Smooth muscle cell (in vitro differentiated cells): Measurements from ENCODE around the gene SIRT2. TPM values are rescaled to one million over a fixed set of nuclear protein-coding genes. Genes with fewer than 3 reads are reported as not detected.
"Not testable (repeated sequence)": the region's sequence is repeated elsewhere in the genome, so short reads cannot be mapped to it uniquely, and the experiment has no call there.

Experiments
- DNase-seq: peaks from one replicate; lab custom pipeline; 2025; ENCODE audit not compliant: unreplicated experiment; lab: John Stamatoyannopoulos, UW
- H2AFZ ChIP-seq: fragments of 200-600 bp; sonication (generic); 2 replicates; pipeline ENCODE4 v1.6.0; 2016; ENCODE audit warnings: antibody characterized with exemption, low read depth, mild to moderate bottlenecking
- H3F3A ChIP-seq: fragments of 200-600 bp; sonication (generic); 2 replicates; pipeline ENCODE4 v1.6.0; 2017; ENCODE audit warnings: antibody characterized with exemption, low read depth
- H3K27ac ChIP-seq: fragments of 200-600 bp; sonication (generic); 2 replicates; pipeline ENCODE4 v1.5.1; 2016; ENCODE audit warnings: low read depth, mild to moderate bottlenecking
- H3K27me3 ChIP-seq: fragments of 200-600 bp; sonication (generic); 2 replicates; pipeline ENCODE4 v1.6.1; 2016; ENCODE audit warnings: low read depth, mild to moderate bottlenecking
- H3K36me3 ChIP-seq: fragments of 200-600 bp; sonication (generic); 2 replicates; pipeline ENCODE4 v1.5.1; 2016; ENCODE audit warnings: low read depth
- H3K4me1 ChIP-seq: fragments of 200-600 bp; sonication (generic); 2 replicates; pipeline ENCODE4 v1.5.1; 2016; ENCODE audit warnings: low read depth
- H3K4me2 ChIP-seq: fragments of 200-600 bp; sonication (generic); 2 replicates; pipeline ENCODE4 v1.6.0; 2016; ENCODE audit warnings: mild to moderate bottlenecking
- H3K4me3 ChIP-seq: fragments of 200-600 bp; sonication (generic); 2 replicates; pipeline ENCODE4 v1.5.1; 2016; ENCODE audit warnings: mild to moderate bottlenecking
- H3K79me2 ChIP-seq: fragments of 200-600 bp; sonication (generic); 2 replicates; pipeline ENCODE4 v1.6.0; 2016; ENCODE audit warnings: low read depth, mild to moderate bottlenecking
- H3K9ac ChIP-seq: fragments of 200-600 bp; sonication (generic); 2 replicates; pipeline ENCODE4 v1.6.0; 2016; ENCODE audit warnings: low read depth
- H3K9me3 ChIP-seq: fragments of 200-600 bp; sonication (generic); replicated peaks from 2 replicates; pipeline ENCODE4 v1.5.1; 2016; ENCODE audit warnings: low read depth
- H4K20me1 ChIP-seq: fragments of 200-600 bp; sonication (generic); 2 replicates; pipeline ENCODE4 v1.6.0; 2016; ENCODE audit warnings: low read depth
- CTCF ChIP-seq: fragments of 200-600 bp; sonication (generic); IDR thresholded peaks from 2 replicates; pipeline ENCODE4 v1.5.1; 2017; ENCODE audit warnings: borderline replicate concordance, mild to moderate bottlenecking, antibody characterized with exemption; ENCODE audit not compliant: insufficient read depth, poor library complexity, severe bottlenecking
- WGBS: methylation state at CpG from one replicate; pipeline ENCODE4 v1.1.7; 2016; ENCODE audit warnings: low lambda C conversion rate; 5-methylcytosine and 5-hydroxymethylcytosine counted together
- polyA plus RNA-seq: library from polyadenylated mRNA; unstranded; fragments of >200 nt; fragmentation: Nextera tagmentation; extraction: Ambion mirVana; gene quantifications from 2 replicates; pipeline ENCODE4 v1.2.1, GENCODE V29; 2016
- total RNA-seq: library from RNA; depleted of rRNA; stranded (reverse); fragments of >200 nt; gene quantifications from 2 replicates; pipeline ENCODE4 v1.2.3, GENCODE V29; 2014

Gene SIRT2
- total and polyA plus RNA-seq, 2 experiments from 2014 or later, result 30.7 to 48.4 TPM

- DNase-seq, result no peak
- Histone ChIP-seq H3K79me2 (peaks cover 11% of the 10 kb centered on the region), H3K4me2 (peak overlapping the region; percentile 85), H2AFZ (no peak overlapping the region), H3K27me3 (no peaks in the 10 kb centered on the region), H3K4me1 (no peaks in the 10 kb centered on the region), H3K36me3 (no peaks in the 10 kb centered on the region), H3K9me3 (no peaks in the 10 kb centered on the region), H3F3A (peaks cover 10% of the 10 kb centered on the region), H3K4me3 (no peak overlapping the region), H3K9ac (no peak overlapping the region), H4K20me1 (no peaks in the 10 kb centered on the region), H3K27ac (peak overlapping the region; percentile 99)
- 77% methylated on average over 4 of the region's 4 CpGs for WGBS
- no peak for TF ChIP-seq CTCF
These were observed 69.2 kb downstream of the SIRT2 start for GRCh38 chr19:38830039-38830733.

GRCh38 chr19:38829203-38829602 is 70.2 kb downstream of the SIRT2 start:
- H3K79me2 ChIP-seq, result peaks cover 11% of the 10 kb centered on the region
- H3K27ac ChIP-seq, H3K4me2 ChIP-seq, H3K9ac ChIP-seq, H3K4me3 ChIP-seq, H4K20me1 ChIP-seq, H3K27me3 ChIP-seq, H3K4me1 ChIP-seq, H3K36me3 ChIP-seq, DNase-seq, H3F3A ChIP-seq, H3K9me3 ChIP-seq, H2AFZ ChIP-seq: not testable (repeated sequence)
- 90% methylated on average over 7 of the region's 7 CpGs for WGBS

Other genes with a start within 250 kb of the SIRT2 start
- gene CAPN12, start 155.1 kb downstream of the SIRT2 start, total RNA-seq, result 3.2 and 5.5 TPM in 2 replicates
- 1.4 and 6.5 TPM in 2 replicates for gene CAPN12, start 155.1 kb downstream of the SIRT2 start, polyA plus RNA-seq
- not detected in 2 replicates for gene LGALS7, start 126.1 kb downstream of the SIRT2 start, total RNA-seq
- gene LGALS7, start 126.1 kb downstream of the SIRT2 start, polyA plus RNA-seq, result 3.4 TPM in 1 of 2 replicates, not detected in the other
- gene LGALS7B, start 110.4 kb downstream of the SIRT2 start, total RNA-seq, result 3.0 TPM in 1 of 2 replicates, not detected in the other
- 0.56 TPM in 1 of 2 replicates, not detected in the other for gene LGALS7B, start 110.4 kb downstream of the SIRT2 start, polyA plus RNA-seq
- not detected in 2 replicates for gene LGALS4, start 86.7 kb downstream of the SIRT2 start, total RNA-seq
- gene LGALS4, start 86.7 kb downstream of the SIRT2 start, polyA plus RNA-seq, result 1.3 and 2.4 TPM in 2 replicates
- gene ECH1, start 67.8 kb downstream of the SIRT2 start, total RNA-seq, result 41.4 and 47.6 TPM in 2 replicates
- 142 and 154 TPM in 2 replicates for gene ECH1, start 67.8 kb downstream of the SIRT2 start, polyA plus RNA-seq
- 170 and 174 TPM in 2 replicates for gene HNRNPL, start 49.6 kb downstream of the SIRT2 start, total RNA-seq
- gene HNRNPL, start 49.6 kb downstream of the SIRT2 start, polyA plus RNA-seq, result 158 and 173 TPM in 2 replicates
- 2.4 and 3.0 TPM in 2 replicates for gene RINL, start 21.3 kb downstream of the SIRT2 start, total RNA-seq
- gene RINL, start 21.3 kb downstream of the SIRT2 start, polyA plus RNA-seq, result 2.0 and 4.8 TPM in 2 replicates
- gene NFKBIB, start 351 bp upstream of the SIRT2 start, total RNA-seq, result 10.6 and 10.9 TPM in 2 replicates
- gene NFKBIB, start 351 bp upstream of the SIRT2 start, polyA plus RNA-seq, result 19.2 and 25.3 TPM in 2 replicates
- gene CCER2, start 12.6 kb upstream of the SIRT2 start, total RNA-seq, result not detected in 2 replicates
- not detected in 2 replicates for gene CCER2, start 12.6 kb upstream of the SIRT2 start, polyA plus RNA-seq
- gene SARS2, start 31.1 kb upstream of the SIRT2 start, total RNA-seq, result 12.3 and 13.0 TPM in 2 replicates
- 24.6 and 33.1 TPM in 2 replicates for gene SARS2, start 31.1 kb upstream of the SIRT2 start, polyA plus RNA-seq
- gene MRPS12, start 31.3 kb upstream of the SIRT2 start, total RNA-seq, result 15.5 and 25.7 TPM in 2 replicates
- 55.2 and 61.7 TPM in 2 replicates for gene MRPS12, start 31.3 kb upstream of the SIRT2 start, polyA plus RNA-seq
- 8.2 and 11.5 TPM in 2 replicates for gene FBXO17, start 76.1 kb upstream of the SIRT2 start, total RNA-seq
- gene FBXO17, start 76.1 kb upstream of the SIRT2 start, polyA plus RNA-seq, result 17.9 and 21.7 TPM in 2 replicates
- 1.9 and 5.3 TPM in 2 replicates for gene FBXO27, start 132.9 kb upstream of the SIRT2 start, total RNA-seq
- gene FBXO27, start 132.9 kb upstream of the SIRT2 start, polyA plus RNA-seq, result 2.8 and 5.4 TPM in 2 replicates
- gene ACP7, start 184.8 kb upstream of the SIRT2 start, total RNA-seq, result 0.22 and 2.2 TPM in 2 replicates
- not detected in 2 replicates for gene ACP7, start 184.8 kb upstream of the SIRT2 start, polyA plus RNA-seq
- 9.7 and 11.8 TPM in 2 replicates for gene PAK4, start 226.2 kb upstream of the SIRT2 start, total RNA-seq
- 19.1 and 19.9 TPM in 2 replicates for gene PAK4, start 226.2 kb upstream of the SIRT2 start, polyA plus RNA-seq